ENCODE results near the gene PYCR2. TPM values are rescaled to one million over a fixed set of nuclear protein-coding genes. Genes with fewer than 3 reads are reported as not detected.
"Not testable (repeated sequence)": the region's sequence is repeated elsewhere in the genome, so short reads cannot be mapped to it uniquely, and the experiment has no call there.

Gene PYCR2
- polyA plus RNA-seq (2011; rRNA removed) = 29.4 and 37.5 TPM in 2 replicates
- polyA minus RNA-seq (2011; rRNA and poly(A)+ RNA removed) = 24.4 and 31.6 TPM in 2 replicates

DNA sequence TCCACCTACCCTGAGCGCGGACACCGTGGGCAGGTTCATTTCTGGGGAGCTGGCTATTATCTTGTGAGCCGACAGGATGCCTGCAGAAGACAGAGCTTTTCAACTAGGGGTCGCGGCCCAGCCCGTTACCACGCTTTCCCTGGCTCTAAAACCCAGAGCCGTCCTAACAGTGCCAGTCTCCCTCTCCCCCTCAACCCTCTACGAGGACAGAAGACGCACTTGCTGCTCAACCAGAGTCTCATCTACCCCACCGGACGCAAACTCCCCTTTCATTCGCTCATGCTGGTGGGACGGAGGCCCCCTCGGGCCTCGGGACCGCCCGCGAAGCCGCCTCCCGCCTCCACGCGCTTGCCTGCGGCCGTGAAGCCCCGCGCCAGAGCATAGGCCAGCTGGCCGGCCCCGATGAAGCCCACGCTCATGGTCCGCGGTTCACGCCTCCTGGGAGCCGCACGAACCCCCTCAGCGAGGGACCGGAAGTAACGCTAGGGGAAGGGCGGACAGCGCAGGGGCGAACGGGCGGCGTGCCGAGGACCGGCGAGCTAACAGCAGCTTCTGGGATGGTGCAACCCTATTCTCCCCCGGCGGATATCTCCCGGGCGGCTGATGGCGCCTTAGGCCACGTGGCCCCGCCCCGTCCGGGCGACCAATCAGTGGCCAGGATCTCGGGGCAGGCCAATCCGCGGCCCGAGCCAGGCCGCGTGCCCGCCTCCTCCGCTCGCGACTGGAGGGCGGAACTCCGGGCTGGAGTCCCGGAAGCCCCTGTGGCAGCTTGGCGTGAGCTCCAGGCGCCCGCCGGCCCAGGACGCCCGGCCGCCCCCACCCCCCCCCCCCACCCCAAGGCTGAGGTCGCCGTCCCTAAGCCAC lies at the start of gene PYCR2:
PYCR2 (minus strand) TSS at position 559 of the 864 bp plus-strand sequence; CDS start at position 419, 140 bp downstream.
- no peaks in the 10 kb centered on the region for H3K9me3 ChIP-seq (ENCODE audit: control insufficient read depth, insufficient read depth, low read length)
- TF ChIP-seq, protein P1, sequence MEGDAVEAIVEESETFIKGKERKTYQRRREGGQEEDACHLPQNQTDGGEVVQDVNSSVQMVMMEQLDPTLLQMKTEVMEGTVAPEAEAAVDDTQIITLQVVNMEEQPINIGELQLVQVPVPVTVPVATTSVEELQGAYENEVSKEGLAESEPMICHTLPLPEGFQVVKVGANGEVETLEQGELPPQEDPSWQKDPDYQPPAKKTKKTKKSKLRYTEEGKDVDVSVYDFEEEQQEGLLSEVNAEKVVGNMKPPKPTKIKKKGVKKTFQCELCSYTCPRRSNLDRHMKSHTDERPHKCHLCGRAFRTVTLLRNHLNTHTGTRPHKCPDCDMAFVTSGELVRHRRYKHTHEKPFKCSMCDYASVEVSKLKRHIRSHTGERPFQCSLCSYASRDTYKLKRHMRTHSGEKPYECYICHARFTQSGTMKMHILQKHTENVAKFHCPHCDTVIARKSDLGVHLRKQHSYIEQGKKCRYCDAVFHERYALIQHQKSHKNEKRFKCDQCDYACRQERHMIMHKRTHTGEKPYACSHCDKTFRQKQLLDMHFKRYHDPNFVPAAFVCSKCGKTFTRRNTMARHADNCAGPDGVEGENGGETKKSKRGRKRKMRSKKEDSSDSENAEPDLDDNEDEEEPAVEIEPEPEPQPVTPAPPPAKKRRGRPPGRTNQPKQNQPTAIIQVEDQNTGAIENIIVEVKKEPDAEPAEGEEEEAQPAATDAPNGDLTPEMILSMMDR (IDR thresholded peaks at IDR 0.05; ENCODE audit: low read depth, low read length) = no peak; the same call in 1 of the 2 replicates
- ChIA-PET CTCF (interaction anchor here (4.3 kb wide), 1 partner anchor 12 kb away, joined by 21 read pairs; no protein-coding TSS in a partner anchor), POLR2A (interaction anchor here (0.5 to 1.7 kb wide), 13 partner anchors 9 to 449 kb away, joined by 3 to 7 read pairs (median 4); partner anchors contain the start of genes H3-3A, LEFTY2, SDE2 and TMEM63A)
- peak; percentile 91 for DNase-seq (ENCODE audit: low read depth, low spot score)
- no peaks in the 10 kb centered on the region for H3K27me3 ChIP-seq (ENCODE audit: control insufficient read depth, insufficient read depth, low read length)
- H3K4me3 ChIP-seq (ENCODE audit: low read depth, low read length) = peak within 1 kb of the TSS; percentile 89
- H3K27ac ChIP-seq (ENCODE audit: low read depth, low read length) = peak within 1 kb of the TSS; percentile 81

DNA sequence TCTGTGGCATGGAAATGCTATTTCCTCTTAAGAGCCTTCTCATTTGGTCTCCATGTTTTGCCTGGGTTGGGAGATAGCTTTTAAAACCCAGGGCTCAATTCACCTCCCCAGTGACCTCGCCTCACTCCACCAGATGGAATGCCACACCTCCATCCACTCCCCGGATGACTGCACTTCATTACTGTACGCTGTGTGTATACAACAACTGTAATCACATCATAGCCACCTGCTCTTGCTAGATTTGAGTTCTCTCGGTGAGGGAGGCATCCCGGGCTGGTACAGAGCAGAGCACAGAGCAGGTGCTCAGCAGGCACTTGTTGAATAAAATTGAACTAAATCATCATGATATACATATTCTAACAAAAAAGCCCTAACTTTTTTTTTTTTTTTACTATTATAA lies 49.1 kb upstream of the PYCR2 start:
- Histone ChIP-seq H3K4me3 (ENCODE audit: low read depth, low read length) (no peak overlapping the region), H3K27me3 (ENCODE audit: control insufficient read depth, insufficient read depth, low read length) (no peaks in the 10 kb centered on the region), H3K27ac (ENCODE audit: low read depth, low read length) (no peak overlapping the region), H3K9me3 (ENCODE audit: control insufficient read depth, insufficient read depth, low read length) (no peaks in the 10 kb centered on the region; the same call in 1 of the 2 replicates)
- ChIA-PET CTCF (interaction anchor here (0.6 to 4.6 kb wide), 3 partner anchors 10 to 499 kb away, joined by 3 to 31 read pairs (median 9); no protein-coding TSS in a partner anchor), POLR2A (interaction anchor here (0.7 kb wide), 2 partner anchors 54 to 67 kb away, joined by 3 to 5 read pairs; no protein-coding TSS in a partner anchor)
- TF ChIP-seq, protein P1 (IDR thresholded peaks at IDR 0.05; ENCODE audit: low read depth, low read length) = no peak
- no peak for DNase-seq (ENCODE audit: low read depth, low spot score)

DNA sequence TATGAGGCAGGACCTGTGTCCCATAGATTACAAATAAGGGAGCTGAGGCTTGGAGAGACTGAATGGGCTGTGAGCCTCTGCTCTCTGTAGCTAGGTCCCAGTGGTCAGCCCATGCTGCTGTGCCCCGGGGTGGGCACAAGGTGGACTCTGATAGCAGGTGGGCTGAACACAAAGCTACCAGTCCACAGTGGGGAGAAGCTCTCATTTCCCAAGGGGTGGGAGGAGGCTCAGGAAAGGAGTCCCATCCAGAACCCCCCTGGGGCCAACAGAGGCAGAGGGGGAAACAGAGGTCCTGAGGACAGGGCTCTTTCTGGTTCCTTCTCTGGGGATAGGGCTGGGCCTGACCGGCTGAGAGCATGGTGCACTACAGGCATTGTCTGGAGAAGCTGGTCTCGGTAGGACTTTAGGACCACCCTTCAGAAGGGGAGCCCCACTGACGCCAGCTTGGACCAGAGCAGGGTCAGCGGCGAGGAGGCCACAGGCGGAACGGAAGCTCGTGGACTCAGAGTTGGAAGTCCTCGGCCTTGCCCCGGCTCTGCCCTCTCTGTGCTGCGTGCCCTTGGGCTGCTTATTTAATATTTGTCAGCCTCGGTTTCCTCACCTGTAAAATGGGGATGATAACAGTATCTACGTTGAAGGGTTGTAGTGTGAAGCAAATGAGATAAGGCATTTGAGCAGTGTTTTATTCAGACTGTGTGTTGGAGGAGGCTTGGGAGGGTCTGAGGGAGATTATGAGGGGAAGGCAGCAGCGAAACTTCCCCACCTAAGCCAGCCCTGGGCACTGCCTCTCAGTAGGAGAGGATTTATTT lies 48.5 kb upstream of the PYCR2 start:
- Histone ChIP-seq H3K27ac (ENCODE audit: low read depth, low read length) (no peak overlapping the region), H3K4me3 (ENCODE audit: low read depth, low read length) (no peak overlapping the region), H3K27me3 (ENCODE audit: control insufficient read depth, insufficient read depth, low read length) (no peaks in the 10 kb centered on the region), H3K9me3 (ENCODE audit: control insufficient read depth, insufficient read depth, low read length) (no peaks in the 10 kb centered on the region; the same call in 1 of the 2 replicates)
- TF ChIP-seq, protein P1 (IDR thresholded peaks at IDR 0.05; ENCODE audit: low read depth, low read length) = no peak
- ChIA-PET POLR2A (interaction anchor here (0.9 kb wide), 1 partner anchor 23 kb away, joined by 3 read pairs; no protein-coding TSS in a partner anchor), CTCF (interaction anchor here (0.9 to 4.6 kb wide), 4 partner anchors 10 to 653 kb away, joined by 3 to 31 read pairs (median 4); no protein-coding TSS in a partner anchor)
- no peak for DNase-seq (ENCODE audit: low read depth, low spot score)

DNA sequence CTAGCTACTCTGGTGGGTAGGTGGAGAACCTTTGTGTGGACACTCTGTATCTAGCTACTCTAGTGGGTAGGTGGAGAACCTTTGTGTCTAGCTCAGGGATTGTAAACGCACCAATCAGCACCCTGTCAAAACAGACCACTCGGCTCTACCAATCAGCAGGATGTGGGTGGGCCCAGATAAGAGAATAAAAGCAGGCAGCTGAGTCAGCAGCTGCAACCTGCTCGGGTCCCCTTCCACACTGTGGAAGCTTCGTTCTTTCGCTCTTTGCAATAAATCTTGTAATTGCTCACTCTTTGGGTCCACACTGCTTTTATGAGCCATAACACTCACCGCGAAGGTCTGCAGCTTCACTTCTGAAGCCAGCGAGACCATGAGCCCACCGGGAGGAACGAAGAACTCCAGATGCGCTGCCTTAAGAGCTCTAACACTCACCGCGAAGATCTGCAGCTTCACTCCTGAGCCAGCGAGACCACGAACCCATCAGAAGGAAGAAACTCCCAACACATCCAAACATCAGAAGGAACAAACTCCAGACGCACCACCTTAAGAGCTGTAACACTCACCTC lies 46.6 kb upstream of the PYCR2 start:
- DNase-seq (ENCODE audit: low read depth, low spot score); H3K4me3 ChIP-seq (ENCODE audit: low read depth, low read length); H3K27ac ChIP-seq (ENCODE audit: low read depth, low read length); H3K9me3 ChIP-seq (ENCODE audit: control insufficient read depth, insufficient read depth, low read length); CTCF ChIA-PET; H3K27me3 ChIP-seq (ENCODE audit: control insufficient read depth, insufficient read depth, low read length): not testable (repeated sequence)
- POLR2A ChIA-PET = interaction anchor here (0.6 to 0.7 kb wide), 2 partner anchors 26 to 465 kb away, joined by 3 to 7 read pairs; no protein-coding TSS in a partner anchor

DNA sequence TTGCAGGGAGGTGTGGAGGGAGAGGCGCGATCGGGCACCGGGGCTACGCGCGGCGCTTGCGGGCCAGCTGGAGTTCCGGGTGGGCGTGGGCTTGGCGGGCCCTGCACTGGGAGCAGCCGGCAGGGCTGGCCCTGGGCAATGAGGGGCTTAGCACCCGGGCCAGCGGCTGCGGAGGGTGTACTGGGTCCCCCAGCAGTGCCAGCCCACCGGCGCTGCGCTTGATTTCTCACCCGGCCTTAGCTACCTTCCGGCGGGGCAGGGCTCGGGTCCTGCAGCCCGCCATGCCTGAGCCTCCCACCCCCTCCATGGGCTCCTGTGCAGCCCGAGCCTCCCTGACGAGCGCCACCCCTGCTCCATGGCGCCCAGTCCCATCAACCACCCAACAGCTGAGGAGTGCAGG lies 45.7 kb upstream of the PYCR2 start:
- not testable (repeated sequence) for DNase-seq (ENCODE audit: low read depth, low spot score); H3K27ac ChIP-seq (ENCODE audit: low read depth, low read length); H3K27me3 ChIP-seq (ENCODE audit: control insufficient read depth, insufficient read depth, low read length); H3K9me3 ChIP-seq (ENCODE audit: control insufficient read depth, insufficient read depth, low read length); H3K4me3 ChIP-seq (ENCODE audit: low read depth, low read length)
- ChIA-PET CTCF (interaction anchor here (1.2 kb wide), 1 partner anchor 18 kb away, joined by 4 read pairs; no protein-coding TSS in a partner anchor), POLR2A (interaction anchor here (0.7 kb wide), 1 partner anchor 464 kb away, joined by 3 read pairs; no protein-coding TSS in a partner anchor)

Data from AG04450 (cell line).